Mammary epithelial cell (primary cell): ENCODE measurements around the gene C1GALT1.
"Not testable (repeated sequence)": the region's sequence is repeated elsewhere in the genome, so short reads cannot be mapped to it uniquely, and the experiment has no call there.

Experiments used
- CTCF ChIP-seq, 2 donors: IDR thresholded peaks in 1 of 2; conservative IDR thresholded peaks in 1 of 2; 2 replicates each; pipeline ENCODE4 v1.5.1; 2011 to 2012; ENCODE audit warnings: inconsistent platforms in 2 of 2, low read length in 2 of 2, mild to moderate bottlenecking in 2 of 2, control low read depth in 1 of 2, low read depth in 1 of 2; ENCODE audit not compliant: insufficient read depth in 1 of 2; ENCODE audit errors: extremely low read depth in 1 of 2
- EZH2 ChIP-seq: IDR thresholded peaks from 2 replicates; pipeline ENCODE4 v1.6.1; 2012; ENCODE audit warnings: low read length, inconsistent platforms, borderline replicate concordance

- TF ChIP-seq CTCF (conservative IDR thresholded peaks at IDR 0.05 in 1 of 2, IDR thresholded peaks at IDR 0.05 in 1 of 2; ENCODE audit: extremely low read depth in 1 of 2, insufficient read depth in 1 of 2, low read depth in 1 of 2, low read length in 2 of 2); EZH2: not testable (repeated sequence)
Measured at GRCh38 chr7:7145151-7145550, 37.2 kb upstream of the C1GALT1 start.
